Mesenteric fat pad (tissue), 1 donor: ENCODE data around the gene DNAAF8. TPM values are rescaled to one million over a fixed set of nuclear protein-coding genes. Genes with fewer than 3 reads are reported as not detected.
"Not testable (repeated sequence)": the region's sequence is repeated elsewhere in the genome, so short reads cannot be mapped to it uniquely, and the experiment has no call there.

Experiments used
- DNase-seq: peaks from one replicate; pipeline ENCODE4 v3.0.0-alpha.2; 2020; ENCODE audit warnings: low spot score
- total RNA-seq: library from RNA; stranded (reverse); fragmentation: NEBNext Ultra II Directional; extraction: Animal tissue kit (Norgen Biotek cat#: 25700); gene quantifications from one replicate; pipeline ENCODE4 v1.2.1, GENCODE V29; 2021
- donor health status: DM: yes; HTN: yes; CAD: no.

The DNAAF8 gene
- total RNA-seq, 1 donor from 2014 or later, result 1.3 TPM

DNA sequence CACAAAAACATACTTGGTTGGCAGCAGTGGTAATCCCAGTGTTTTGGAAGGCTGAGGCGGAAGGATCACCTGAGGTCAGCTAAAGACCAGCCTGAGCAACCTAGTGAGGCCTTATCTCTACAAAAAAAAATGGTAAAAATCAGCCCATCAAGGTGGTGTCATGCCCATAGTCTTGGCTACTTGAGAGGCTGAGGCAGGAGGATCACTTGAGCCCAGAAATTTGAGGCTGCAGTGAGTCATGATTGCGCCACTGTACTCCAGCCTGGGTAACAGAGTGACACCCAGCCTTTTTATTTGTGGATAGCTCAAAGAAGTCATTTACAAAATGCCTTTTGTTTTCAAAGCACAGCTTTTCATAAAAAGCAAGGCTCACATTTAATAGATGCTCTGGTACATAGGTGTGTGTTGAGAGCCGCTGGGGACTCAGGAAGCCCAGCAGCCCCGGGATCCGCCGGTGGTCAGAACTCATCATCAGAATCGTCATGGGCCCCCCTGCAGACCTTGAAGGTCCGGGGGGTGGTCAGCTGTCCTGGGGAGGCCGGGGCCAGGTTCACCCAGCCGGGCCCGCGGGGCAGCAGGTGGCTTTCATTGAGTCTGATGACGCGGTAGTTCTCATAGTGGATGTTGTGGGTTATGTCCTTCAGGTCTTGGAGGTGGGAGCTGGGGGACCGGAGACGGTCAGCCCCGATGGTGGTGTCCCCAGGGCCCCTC is 43.2 kb downstream of the DNAAF8 start:
- no peak for DNase-seq

GRCh38 chr16:4778050-4778392 is 43.7 kb downstream of the DNAAF8 start:
- DNase-seq, result no peak

GRCh38 chr16:4780235-4780634 is 45.9 kb downstream of the DNAAF8 start:
- DNase-seq, result no peak

GRCh38 chr16:4783251-4783950 is 49.1 kb downstream of the DNAAF8 start:
- DNase-seq, result no peak

- DNase-seq, result no peak
These were observed 49.6 kb downstream of the DNAAF8 start for GRCh38 chr16:4783951-4784336.

DNA sequence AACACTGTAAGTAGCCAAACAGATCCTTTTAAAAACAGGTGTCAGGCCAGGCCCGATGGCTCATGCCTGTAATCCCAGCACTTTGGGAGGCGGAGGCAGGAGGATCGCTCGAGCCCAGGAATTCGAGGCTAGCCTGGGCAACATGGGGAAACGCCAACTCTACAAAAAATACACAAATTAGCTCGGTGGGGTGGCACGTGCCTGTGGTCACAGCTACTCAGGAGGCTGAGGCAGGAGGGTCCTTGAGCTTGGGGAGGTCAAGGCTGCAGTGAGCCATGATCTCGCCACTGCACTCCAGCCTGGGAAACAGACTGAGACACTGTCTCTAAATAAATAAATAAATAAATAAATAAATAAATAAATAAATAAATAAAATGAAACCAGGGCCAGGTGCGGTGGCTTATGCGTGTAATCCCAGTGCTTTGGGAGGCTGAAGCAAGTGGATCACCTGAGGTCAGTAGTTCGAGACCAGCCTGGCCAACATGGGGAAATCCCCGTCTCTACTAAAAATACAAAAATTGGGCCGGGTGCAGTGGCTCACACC is 50.2 kb downstream of the DNAAF8 start:
- not testable (repeated sequence) for DNase-seq

- DNase-seq, result no peak
These were observed 51.6 kb downstream of the DNAAF8 start for GRCh38 chr16:4785758-4786433.

- no peak for DNase-seq
These were observed 52.7 kb downstream of the DNAAF8 start for GRCh38 chr16:4787068-4787467.

- no peak for DNase-seq
These were observed 53.5 kb downstream of the DNAAF8 start, which contains the start of gene SEPTIN12 for GRCh38 chr16:4787627-4788482. Gene SEPTIN12, minus strand, starts transcription at chr16:4788345. Its CDS starts 700 bp downstream, at chr16:4787645.

DNA sequence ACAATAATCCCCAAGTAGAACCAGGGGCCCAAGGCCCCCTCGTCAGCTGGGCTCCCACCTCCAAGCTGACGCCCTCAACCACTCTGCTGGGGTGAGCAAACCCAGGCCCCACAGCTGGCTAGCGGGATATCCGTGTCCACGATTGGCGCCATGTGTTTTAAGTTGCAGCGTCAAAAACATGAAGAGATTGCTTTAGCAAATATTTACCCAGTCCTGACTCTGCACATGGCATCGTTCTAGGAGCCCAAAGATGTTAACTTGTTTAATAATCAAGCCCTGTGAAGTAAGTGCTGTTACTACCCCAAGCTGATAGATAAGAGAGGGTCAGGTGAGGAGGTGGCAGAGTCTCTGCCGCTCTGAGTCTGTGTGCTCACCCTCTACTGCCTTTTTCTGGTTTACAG is 54.2 kb downstream of the DNAAF8 start:
- no peak for DNase-seq

GRCh38 chr16:4788910-4789309 is 54.6 kb downstream of the DNAAF8 start:
- no peak for DNase-seq

DNA sequence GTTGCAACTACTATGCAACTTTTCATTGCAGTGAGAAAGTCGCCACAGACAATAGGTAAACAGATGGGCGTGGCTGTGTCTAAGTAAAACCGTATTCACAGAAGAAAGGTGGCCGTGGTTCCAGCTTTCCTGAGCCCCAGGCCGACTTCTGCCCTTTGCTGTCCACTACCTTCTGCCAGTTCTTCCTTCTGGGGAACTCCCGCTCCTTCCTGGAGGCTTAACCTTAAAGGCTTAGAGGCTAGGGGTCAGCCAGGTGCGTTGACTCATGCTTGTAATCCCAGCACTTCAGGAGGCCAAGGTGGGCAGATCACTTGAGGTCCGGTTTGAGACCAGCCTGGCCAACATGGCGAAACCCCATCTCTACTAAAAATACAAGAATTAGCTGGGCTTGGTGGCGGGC is 55.9 kb downstream of the DNAAF8 start:
- no peak for DNase-seq

DNA sequence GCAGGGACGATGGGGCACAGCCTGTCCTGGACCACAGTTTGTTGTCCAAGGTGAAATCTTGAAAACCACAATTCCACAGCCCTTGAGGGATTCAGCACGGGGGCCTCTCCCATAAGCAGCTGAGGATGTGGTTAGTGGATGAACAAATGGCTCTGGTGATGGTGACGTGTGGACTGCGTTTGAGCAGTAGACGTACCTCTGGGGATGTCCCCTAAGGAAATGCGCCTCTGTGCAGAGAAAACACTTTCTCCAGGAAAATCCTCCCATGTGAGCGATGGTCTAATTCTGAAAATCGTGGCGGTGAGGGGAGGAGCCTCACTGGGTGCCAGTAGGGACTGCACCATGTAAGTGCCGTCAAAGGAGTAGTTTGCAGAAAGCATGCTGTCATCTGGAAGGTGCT is 56.5 kb downstream of the DNAAF8 start:
- no peak for DNase-seq

GRCh38 chr16:4792951-4793513 is 58.7 kb downstream of the DNAAF8 start:
- DNase-seq, result no peak

GRCh38 chr16:4795181-4795827 is 61.0 kb downstream of the DNAAF8 start, which contains the start of gene SMIM22:
Gene SMIM22, plus strand, starts transcription at chr16:4795369. Its CDS starts 366 bp downstream, at chr16:4795735.
- DNase-seq, result no peak

DNA sequence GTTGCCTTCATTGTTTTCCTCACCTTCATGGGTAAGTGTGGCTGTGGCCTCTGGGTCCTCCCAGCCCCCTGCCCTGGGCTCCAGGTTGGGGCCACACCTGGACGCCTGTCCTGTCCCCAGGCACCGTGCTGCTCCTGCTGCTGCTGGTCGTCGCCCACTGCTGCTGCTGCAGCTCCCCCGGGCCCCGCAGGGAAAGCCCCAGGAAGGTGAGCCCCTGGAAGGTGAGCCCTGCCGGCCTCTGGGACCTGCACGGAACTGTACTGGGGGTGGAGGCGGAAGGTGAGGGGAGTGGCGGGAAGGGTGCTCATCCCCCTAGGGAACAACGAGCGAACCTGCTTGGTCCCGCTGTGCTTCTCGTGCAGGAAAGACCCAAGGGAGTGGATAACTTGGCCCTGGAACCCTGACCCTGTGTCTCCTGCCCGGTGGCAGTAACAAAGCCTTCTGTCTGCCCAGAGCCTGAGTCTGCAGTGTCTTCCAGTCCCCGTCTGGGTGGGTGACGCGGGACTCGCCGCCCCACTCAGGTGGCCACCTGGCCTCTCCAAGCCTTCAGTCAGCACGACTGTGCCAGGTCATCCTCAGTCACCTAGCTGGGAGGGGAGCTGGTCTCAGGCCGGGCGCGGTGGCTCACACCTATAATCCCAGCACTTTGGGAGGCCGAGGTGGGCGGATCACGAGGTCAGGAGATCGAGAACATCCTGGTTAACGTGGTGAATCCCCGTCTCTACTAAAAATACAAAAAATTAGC is 61.7 kb downstream of the DNAAF8 start:
- no peak for DNase-seq

GRCh38 chr16:4796982-4797804 is 62.9 kb downstream of the DNAAF8 start:
- DNase-seq, result no peak

DNA sequence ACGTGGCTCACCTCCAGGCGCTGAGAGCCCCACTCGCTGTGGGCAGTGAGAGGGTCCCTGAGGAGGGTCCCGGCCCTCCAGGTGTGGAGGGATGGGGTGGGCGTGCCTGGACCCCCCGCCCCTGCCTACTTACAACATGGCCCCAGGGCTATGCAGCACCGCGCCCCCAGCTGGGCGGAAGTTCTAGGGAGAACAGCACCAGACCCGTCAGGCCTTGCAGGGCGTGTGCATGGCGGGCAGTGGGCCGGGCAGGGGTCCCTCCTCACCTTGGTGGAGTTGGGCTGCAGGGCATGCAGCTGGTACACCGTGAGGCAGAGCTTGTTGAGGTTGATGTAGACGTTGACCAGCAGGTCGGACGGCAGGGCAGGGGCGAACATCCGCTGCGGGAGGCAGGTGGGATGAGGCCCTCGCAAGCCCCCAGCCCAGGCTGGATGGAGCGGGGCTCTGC is 63.5 kb downstream of the DNAAF8 start:
- no peak for DNase-seq
